Left renal pelvis (tissue), 4 donors: ENCODE data around the gene UCP2. TPM values are rescaled to one million over a fixed set of nuclear protein-coding genes. Genes with fewer than 3 reads are reported as not detected.

Experiments
- DNase-seq, 4 donors: peaks; one replicate each; pipeline ENCODE4 v3.0.0-alpha.2; 2013; ENCODE audit warnings: low read depth in 4 of 4, low spot score in 3 of 4
- polyA plus RNA-seq, 4 donors: library from polyadenylated mRNA; unstranded; fragments of 120-200 nt; gene quantifications; one replicate each; pipeline ENCODE4 v1.2.1, GENCODE V29; 2013; ENCODE audit not compliant: insufficient read length in 4 of 4

UCP2 gene
- polyA plus RNA-seq, 4 donors: 48.0 to 79.8 (median 63.6) TPM

DNA sequence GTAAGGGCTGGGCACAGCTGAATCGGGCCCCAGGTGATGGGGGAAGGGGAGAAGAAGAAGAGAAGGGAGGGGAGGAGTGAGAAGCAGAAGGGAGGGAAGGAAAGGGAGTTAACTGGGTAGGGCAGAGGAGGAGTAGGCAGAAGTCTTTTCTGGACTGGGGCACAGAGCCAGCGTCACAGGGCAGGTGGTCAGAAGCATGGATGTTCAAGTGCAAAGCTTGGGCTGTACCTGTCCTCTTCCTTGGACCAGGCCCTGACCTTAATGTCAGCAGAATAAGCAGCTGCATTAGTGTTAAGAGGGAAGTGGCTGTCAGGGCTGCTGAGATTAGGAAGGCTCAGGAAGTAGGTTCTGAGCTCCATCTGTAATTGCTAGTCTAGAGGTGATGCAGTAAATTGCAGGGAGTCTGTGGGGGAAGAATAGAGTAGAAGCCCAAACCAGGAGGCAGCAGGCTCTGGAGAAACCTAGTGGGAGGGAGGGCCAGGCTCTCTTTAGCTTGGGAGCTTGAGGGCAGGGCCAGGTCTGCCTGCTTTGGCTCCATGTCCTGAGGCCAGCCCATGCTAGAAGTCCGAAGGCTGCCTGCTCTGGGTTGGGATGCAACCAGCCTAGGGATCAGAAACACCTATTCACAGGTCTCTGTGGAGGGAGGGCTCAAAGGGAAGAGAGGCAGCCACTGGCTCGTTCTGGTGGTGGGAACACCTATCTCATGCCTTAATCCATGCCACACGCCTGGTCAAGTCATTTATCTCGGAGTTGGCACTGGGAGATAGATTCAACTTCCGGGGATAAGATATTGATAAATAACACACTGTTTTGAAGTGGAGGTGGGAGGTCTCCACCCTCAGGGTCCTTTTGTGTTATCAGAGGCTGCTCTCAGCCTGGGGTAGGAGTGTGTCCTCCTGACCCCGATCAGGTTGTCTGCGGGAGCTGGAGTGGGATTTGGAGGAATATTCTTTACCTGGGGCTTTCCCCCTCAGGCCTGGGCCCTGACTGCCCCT lies 28.0 kb upstream of the UCP2 start:
- DNase-seq: no peak

DNA sequence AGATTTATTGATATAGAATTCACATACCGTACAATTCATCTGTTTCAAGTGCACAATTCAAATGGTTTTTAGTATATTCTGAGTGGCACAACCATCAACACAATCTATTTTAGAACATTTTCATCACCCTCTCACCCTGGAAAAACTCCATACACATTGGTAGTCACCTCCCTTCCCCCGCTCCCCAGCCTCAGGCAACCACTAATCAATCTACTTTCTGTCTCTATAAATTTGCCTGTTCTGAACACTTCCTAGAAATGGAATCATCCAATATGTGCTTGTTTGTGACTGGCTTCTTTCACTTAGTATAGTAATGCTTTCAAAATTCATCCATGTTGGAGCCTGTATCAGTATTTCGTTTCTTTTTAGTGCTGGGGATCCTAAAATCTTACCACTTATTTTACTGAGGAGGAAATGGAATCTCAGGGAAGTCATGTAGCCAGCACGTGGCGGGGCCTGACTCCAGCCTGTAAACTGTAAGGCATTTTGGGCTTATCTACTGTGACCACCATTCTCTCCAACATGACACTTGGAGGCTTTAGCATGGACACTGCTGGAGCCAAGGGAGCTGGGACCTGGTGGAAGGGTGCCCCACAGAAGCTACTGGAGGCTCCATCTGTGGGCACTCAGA lies 27.1 kb upstream of the UCP2 start:
- no peak for DNase-seq

DNA sequence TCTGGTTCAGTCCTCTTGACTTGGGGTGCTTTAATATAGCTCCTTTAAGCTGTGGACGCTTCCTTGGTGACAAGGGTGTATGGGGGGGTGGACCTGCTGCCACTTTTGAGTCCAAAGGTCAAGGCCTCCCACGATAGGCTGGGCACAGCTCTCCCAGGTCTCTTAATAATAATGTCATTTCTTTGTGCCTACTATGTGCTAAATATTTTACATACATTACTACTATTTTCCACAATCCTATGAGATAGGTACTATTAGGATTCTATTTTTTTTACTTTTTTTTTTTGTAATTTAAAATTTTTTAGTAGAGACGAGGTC lies 26.5 kb upstream of the UCP2 start:
- DNase-seq: no peak

DNA sequence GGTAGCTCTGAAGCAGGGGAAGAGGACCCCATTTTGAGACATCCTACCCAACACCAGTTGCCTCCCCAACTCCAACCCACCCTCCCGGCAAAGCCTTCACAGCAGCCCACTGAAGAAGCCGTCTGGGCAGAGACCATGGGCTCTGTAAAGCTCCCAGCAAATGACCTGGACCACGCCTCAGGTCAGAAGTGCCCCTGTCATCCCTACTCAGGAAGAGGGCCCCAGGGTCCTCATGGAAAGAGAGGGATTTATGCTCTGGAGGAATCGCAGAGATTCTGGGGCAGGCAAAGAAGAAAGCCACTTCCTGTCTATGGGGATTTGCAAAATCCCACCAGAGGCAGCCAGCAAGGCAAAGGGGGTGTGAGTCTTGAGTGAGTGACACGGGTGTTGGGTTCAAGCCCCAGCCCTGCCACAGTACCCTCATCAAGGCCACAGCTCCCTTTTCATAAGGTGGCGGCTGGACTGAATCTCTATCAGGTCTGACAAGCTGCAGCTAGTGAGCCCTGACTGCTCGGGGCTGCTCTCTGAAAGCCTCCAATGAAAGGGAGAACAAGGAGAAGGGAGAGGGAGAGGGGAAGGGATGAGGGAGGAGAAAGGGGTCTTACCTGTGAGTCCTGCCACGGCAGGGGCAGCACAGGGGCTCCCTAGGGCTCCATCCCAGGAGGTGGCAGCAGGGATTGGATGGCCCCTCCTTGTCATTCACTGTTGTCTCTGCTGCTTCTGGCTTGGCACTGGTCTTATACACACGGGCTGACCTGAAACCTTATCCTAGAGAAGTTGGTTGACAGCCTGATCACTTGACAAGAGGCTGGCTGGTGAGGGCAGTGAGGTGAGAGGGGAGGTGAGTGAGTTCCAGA lies 26.0 kb upstream of the UCP2 start, which contains the start of gene UCP3:
UCP3 (minus strand) TSS at position 713 of the 857 bp plus-strand sequence. CDS start 2,043 bp downstream, outside the sequence.
- no peak for DNase-seq

DNA sequence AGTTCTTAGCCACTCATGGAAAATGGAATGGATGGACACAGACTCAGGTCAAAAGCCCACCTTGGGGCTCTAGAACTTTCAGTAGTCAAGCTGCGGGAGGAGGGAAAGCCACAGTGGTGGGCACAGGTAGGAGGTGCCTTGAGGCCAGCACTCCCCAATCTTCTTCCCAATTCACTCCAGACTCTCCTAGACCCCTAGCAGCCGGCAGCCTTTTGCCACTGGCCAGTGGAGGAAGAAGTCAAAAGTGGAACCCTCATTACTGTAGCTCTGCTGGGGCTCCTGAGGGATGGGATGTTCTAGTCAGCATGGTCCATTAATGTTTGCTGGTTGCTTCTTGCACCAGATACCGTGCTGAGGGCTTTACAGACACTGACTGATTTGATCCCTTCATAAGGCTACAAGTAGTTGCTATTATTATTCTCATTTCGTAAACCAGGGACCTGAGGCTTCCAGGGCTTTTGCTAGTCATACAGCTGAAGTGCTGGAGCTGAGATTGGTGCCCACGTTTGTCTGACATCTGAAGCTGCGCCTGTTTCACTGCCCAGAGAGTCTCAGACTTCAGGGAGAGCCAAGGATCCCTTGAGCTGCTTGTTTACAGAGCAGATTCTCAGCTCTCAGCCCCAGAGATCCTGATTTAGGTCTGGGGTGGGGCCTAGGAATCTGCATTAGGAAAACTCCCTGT lies 25.2 kb upstream of the UCP2 start:
- no peak for DNase-seq

DNA sequence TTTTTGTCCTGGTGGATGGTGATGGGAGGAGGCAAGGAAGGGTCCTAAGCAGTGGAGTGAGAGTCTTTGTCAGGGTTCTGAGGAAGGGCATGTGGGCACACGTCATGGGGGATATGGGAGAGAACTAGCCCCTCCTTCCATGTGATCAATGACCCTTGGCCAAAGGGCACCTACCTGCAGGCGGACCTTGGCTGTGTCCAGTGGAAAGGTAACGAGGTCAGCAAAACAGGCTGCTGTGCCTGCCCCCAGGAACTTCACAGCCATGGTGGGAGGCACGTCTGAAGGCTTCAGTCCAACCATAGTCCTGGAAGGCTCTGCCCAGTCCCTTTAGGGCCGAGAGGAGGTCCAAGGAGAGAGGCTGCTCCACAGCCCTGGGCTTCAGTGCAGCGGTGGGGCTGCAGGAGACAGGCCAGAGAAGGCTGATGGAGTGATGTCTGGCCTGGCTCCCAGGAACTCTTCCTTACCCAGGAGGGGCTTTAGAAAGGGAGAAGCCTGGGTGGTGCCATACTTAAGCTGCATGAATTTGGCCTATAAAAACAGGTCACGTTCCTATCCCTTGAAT lies 24.2 kb upstream of the UCP2 start:
- no peak for DNase-seq

DNA sequence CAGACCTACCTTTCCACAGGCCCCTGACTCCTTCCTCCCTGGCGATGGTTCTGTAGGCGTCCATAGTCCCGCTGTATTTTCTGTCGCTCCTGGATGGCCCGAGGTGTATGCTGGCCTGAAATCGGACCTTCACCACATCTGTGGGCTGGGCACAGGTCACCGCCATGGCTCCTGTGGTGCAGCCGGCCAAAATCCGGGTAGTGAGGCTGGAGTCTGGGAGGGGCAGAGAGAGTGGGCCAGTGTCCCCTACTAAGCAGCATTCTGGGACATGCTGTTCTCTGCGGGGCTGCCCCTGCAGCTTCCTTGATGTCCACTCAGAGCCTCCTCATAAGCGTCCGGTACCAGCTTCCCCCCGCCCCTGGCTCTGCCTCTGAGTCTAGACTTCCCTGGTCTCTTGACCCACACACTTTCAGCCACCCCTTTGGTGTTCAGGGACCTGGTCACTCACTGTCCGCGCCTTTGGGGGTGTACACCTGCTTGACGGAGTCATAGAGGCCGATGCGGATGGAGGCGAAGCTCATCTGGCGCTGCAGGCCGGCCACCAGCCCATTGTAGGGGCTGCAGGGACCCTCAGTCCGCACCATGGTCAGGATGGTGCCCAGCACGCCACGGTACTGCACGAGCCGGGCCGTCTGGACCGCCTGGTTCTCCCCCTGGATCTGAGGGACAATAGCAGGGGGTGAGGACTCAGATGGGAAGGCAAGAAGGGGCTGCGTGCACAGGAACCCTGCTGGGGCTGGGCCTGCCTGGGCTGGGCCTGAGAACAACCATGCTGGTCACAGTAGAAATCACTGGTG lies 23.3 kb upstream of the UCP2 start:
- DNase-seq: no peak

DNA sequence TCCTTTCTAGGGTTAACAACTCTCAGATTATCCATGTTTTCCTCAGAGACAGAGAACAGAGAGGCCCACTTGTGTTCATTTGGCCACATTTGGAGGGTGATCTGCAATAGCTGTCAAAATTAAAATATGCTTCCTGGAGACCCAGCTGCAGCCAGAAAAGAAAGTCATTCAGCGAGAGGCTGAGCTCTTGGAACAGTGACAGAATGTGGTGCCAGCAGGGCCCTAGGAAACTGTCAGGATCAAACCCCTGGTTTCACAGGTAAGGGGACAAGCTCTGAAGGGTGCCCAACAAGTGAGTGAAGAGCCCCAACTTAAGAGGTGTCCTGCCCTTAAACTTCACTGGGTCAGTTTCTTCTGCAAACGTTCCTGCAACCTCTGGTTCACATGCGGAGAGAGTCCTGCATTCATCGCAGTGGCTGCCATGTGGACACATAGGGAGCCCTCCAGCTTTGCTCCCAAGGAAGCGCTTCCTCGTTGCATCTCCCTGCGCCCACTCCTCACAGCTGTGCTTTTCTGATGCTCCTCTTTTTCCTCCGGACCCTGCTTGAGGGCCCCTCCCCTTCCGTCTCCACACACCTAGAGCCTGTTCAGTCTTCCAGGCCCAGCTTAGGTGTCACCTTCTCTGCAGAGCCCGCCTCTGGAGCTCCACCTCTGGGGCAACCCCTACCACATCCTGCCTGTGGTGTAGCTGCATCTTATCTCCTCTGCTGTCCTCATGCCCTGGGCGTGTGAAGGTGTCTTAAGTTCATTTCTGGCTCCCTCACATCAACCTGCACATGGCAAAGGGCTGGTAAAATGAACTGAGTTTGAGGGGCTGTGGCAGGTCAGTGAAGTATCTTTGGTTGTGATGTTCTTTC lies 22.3 kb upstream of the UCP2 start:
- no peak for DNase-seq

DNA sequence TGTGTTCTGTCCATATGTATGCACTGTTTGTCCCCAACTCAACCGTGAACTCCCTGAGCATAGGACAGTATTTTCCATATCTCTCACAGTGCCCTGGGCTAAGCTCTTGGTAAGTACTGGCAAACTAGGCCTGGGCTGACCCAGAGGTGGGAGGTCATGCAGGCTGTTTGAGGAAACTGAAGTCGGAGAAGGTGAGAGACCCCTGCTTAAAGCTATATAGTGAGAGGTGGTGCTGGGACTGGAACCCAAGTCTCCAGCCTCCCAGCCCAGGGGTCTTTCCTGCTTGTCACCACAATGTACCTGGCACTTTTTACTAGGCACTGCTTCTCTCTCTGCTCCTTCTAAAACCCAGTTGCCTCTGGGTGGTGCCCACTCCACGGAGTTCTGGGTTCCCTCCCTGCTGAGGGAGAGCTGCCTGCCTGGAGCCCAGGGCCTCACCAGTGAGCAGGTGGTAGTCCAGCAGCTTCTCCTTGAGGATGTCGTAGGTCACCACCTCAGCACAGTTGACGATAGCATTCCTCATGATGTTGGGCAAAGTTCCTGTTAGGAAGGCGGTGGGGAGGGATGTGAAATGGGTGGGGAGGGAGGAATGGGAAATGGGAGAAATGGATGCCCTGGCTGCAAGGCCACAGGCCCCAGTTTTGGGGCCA lies 21.5 kb upstream of the UCP2 start:
- no peak for DNase-seq

DNA sequence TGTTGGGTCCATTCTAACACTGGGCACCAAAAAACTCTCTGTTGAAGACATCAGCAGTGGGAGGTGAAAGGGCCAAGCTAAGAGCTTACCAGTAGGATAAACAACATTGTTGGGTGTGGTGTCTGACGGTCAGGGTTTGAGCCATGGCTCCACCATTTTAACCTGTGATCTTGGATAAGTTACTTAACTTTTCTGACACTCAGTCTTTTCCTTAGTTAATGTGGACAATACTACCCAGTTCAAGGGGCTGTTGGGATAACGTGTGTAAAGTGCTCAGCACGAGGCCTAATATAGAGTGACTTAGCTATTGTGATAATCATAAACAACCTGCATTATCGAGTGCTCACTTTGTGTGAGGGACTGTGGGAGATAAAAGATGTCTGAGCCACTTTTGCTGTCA lies 20.2 kb upstream of the UCP2 start:
- DNase-seq: no peak

DNA sequence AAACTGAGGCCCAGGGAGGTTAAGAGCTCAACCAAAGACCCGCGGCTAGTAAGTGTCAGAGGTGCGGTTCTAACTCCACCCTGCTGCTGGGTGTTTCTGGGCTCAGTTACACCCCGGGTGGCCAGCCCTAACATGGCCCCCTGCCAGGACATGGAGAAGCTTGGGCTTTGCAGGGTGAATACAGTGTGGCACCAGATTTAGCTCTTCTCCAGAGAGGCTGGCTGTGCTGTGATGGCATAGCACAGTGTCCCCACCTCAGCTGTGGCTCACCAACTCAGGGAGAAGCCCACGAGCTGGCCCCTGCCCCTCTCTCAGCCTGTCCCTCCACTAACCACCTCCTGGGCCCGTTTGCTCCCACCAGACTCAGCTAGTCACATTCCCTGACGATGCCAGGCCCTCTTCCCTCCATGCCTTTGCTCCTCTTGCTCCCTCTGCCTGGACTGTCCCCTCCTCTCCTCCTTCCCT lies 19.2 kb upstream of the UCP2 start:
- no peak for DNase-seq

DNA sequence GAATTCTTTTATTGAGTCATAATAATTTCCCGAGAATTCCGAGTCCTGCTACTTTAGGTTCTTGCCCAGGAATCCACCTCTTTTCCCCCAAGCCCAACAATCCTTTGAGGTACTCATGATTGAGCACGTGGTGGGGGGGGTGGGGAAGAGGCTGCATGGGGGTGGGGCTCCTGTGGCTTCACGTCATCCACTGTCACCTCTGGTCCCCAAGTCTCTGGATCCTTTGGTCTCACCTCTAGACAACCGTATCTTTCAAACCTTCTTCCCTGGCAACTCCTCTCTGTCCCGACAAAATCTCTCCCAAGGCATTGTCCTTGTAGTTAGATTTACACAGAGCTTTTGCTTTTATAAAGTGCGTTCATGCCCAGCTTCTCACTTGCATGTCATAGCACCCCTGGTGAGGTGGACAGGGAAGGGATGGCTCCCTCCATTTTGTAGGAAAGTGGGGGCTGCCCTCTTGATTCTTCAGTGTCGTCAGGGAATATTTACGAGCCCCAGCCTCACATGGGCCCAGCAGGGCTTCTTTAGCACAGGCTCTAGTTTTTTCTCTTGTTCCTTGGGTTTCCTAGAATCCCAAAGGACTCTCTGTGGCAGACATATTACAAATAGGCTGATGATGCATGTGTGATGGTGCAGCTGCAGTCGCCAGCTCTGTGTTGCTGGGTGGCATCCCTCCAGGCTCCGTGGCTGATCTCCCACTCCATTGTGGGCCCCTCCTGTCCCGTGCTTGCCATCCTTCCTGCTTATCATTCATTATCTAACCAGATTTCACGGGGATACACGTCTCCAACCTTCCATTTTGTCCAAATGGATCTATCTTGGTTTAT lies 17.9 kb upstream of the UCP2 start:
- no peak for DNase-seq

DNA sequence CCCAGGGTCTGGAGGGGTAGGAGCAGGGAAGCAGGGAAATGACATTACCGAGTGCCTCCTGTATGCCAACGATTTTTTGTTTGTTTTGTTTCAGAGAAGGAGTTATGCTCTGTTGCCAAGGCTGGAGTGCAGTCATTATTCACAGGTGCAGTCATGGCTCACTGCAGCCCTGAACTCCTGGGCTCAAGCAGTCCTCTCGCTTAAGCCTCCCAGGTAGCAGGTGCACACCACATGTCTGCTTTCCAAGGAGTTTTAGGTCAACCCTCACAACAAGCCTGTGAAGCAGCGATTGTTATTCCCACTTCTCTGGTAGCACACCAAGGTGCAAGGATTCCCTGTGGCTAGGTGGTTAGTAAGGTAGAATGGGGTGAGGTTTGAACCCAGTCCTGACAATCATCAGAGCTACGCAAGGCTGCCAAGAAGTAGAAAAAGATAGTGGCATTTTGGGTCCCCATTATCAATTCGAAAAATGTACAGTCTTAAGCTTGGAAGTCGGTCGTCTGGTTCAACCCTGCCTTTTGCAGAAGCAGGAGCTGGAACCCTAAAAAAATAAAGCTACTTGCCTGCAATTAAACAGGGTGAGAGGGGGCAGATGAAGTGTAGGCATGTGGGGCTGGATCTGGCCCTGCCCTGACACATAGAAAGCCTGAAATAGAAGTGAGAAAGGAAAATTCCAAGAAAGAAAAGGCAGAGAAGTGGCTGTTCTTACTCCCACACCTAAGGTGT lies 17.1 kb upstream of the UCP2 start:
- no peak for DNase-seq

DNA sequence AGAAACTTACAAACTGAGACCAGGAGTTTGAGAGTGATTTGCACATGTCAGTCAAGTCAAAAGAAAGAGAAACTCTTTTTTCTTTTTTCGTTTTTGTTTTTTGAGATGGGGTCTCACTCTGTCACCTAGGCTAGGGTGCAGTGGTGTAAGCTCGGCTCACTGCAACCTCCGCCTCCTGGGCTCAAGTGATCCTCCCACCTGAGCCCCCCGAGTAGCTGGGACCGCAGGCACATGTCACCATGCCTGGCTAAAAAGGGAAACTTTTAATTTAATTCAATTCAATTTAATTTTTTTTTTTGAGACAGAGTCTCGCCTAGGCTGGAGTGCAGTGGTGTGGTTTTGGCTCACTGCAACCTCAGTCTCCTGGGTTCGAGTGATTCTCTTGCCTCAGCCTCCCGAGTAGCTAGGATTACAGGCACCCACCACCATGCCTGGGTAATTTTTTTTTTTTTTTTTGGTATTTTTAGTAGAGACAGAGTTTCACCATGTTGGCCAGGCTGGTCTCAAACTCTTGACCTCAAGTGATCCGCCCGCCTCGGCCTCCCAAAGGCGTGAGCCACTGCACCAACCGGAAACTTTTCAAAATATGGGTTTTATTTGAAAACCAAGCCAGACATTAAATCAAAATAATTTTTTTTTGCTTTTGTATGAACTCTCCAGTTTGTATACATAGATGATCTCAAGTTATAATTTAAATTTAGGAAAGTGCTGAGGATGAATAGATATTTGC lies 16.4 kb upstream of the UCP2 start:
- no peak for DNase-seq

DNA sequence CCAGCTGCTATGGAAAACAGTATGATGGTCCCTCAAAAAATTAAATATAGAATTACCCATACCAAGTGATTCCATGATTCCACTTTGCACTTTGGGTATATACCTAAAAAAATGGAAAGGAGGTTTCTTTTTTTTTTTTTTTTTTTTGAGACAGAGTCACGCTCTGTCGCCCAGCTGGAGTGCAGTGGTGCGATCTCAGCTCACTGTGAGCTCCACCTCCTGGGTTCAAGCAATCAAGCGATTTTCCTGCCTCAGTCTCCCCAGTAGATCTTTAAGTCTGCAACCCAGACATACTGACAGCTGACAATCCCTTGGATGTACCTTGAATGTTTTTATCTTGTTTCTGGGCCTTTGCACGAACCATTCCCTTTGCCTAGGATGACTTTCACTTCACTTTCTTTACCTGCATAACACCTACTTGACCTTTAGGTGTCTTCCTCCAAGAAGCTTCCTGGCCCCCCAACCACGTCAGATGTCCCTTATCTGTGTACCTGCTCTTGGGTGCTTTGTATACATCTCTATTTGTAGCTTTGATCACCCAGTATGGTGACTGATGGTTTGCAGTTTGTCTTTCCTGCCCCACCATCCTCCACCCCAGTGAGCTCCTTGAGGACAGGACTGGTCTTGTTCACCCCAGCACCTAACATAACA lies 14.6 kb upstream of the UCP2 start:
- no peak for DNase-seq
